ENCODE results near the gene OR52B2. TPM values are rescaled to one million over a fixed set of nuclear protein-coding genes. Genes with fewer than 3 reads are reported as not detected.

The OR52B2 gene
- not detected in 2 replicates for total RNA-seq

DNA sequence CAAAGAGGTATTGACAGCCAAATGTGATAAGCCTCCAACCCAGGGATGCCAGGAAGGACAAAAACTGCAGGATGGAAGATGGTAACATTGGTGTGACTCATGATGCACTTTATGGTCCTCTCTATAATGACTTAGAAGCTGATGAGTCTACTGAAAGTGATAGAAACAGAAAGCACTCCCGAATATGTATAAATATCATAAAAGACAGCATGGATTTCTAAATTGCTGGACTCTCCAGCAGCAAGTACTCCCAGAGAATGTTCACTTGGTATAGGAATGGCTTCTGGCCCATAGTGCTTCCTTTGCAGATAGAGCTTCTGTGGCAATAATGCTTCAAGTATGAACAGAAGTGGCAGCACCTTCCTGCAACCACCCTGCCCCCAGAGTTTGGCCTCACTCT, at the start of gene OR52B2:
OR52B2 (minus strand) TSS at position 101 of the 400 bp plus-strand sequence; CDS start at position 101, 0 bp downstream.

DNA sequence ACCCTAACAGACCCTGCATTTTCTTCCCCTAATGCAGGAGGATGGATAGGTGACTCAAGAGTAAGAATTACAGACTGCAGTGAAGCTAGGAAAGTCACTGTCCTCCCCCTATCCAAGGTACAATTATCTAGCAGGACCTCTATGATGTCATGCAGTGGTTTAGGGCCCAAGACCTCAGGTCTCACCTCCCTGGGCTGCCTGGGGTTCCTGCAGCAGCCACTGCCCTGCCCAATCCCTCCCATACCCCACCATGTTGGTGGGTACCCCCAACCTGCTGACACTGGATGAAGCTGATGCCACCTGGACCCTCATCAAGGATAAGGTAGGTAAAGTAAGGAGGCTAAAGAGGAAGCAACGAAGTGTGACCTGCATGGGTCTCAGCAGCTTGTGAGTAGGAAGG, 35.2 kb upstream of the OR52B2 start, which contains the start of gene C11orf42:
C11orf42 (plus strand) TSS at position 192 of the 400 bp plus-strand sequence; CDS start at position 251, 59 bp downstream.

DNA sequence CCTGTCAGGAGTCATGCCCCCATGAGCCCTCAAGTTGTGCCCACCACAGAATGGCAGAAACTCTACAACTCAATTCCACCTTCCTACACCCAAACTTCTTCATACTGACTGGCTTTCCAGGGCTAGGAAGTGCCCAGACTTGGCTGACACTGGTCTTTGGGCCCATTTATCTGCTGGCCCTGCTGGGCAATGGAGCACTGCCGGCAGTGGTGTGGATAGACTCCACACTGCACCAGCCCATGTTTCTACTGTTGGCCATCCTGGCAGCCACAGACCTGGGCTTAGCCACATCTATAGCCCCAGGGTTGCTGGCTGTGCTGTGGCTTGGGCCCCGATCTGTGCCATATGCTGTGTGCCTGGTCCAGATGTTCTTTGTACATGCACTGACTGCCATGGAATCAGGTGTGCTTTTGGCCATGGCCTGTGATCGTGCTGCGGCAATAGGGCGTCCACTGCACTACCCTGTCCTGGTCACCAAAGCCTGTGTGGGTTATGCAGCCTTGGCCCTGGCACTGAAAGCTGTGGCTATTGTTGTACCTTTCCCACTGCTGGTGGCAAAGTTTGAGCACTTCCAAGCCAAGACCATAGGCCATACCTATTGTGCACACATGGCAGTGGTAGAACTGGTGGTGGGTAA, 29.2 kb upstream of the OR52B2 start, which contains the start of gene OR52W1:
OR52W1 (plus strand) TSS at position 51 of the 637 bp plus-strand sequence; CDS start at position 51, 0 bp downstream.

Other genes with a start within 250 kb of the OR52B2 start
- gene OR56A3, start 228.1 kb downstream of the OR52B2 start, total RNA-seq, result not detected in 2 replicates
- not detected in 2 replicates for gene OR56A5, start 201.8 kb downstream of the OR52B2 start, total RNA-seq
- not detected in 2 replicates for gene OR52L1, start 183.3 kb downstream of the OR52B2 start, total RNA-seq
- not detected in 2 replicates for gene OR56A4, start 163.4 kb downstream of the OR52B2 start, total RNA-seq
- not detected in 2 replicates for gene OR56A1, start 139.6 kb downstream of the OR52B2 start, total RNA-seq
- not detected in 2 replicates for gene OR56B4, start 62.6 kb downstream of the OR52B2 start, total RNA-seq
- gene OR52W1, start 28.9 kb upstream of the OR52B2 start, total RNA-seq, result not detected in 2 replicates
- gene C11orf42, start 35.2 kb upstream of the OR52B2 start, total RNA-seq, result not detected in 2 replicates
- 12.1 and 13.3 TPM in 2 replicates for gene FHIP1B, start 64.3 kb upstream of the OR52B2 start, total RNA-seq
- not detected in 2 replicates for gene CNGA4, start 68.8 kb upstream of the OR52B2 start, total RNA-seq
- gene CCKBR, start 89.5 kb upstream of the OR52B2 start, total RNA-seq, result not detected in 2 replicates
- gene CAVIN3, start 150.2 kb upstream of the OR52B2 start, total RNA-seq, result 460 and 641 TPM in 2 replicates
- gene SMPD1, start 220.1 kb upstream of the OR52B2 start, total RNA-seq, result 43.7 and 67.0 TPM in 2 replicates
- 34.5 and 36.4 TPM in 2 replicates for gene APBB1, start 248.8 kb upstream of the OR52B2 start, total RNA-seq